ENCODE data around the gene CPPED1.

DNA sequence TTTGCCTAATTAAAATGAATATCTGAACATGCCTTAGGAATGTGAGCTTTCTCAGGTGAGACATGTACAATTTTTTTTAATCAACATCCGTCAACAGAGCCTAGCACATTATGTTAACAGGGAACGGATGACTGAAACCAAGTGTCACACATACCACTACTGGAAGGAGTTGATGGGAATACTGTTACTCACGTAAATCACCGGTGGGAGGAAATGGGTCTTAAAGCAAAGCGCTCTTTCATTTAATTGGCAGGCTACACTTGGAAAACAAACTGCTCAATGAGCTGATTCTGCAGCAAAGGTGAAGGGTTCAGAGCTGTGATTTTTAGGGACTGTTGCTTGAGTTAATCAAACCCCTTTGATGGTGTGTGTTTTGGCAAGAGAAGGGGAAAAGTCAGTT is 4.8 kb downstream of the CPPED1 start:
- TF ChIP-seq, protein P1, sequence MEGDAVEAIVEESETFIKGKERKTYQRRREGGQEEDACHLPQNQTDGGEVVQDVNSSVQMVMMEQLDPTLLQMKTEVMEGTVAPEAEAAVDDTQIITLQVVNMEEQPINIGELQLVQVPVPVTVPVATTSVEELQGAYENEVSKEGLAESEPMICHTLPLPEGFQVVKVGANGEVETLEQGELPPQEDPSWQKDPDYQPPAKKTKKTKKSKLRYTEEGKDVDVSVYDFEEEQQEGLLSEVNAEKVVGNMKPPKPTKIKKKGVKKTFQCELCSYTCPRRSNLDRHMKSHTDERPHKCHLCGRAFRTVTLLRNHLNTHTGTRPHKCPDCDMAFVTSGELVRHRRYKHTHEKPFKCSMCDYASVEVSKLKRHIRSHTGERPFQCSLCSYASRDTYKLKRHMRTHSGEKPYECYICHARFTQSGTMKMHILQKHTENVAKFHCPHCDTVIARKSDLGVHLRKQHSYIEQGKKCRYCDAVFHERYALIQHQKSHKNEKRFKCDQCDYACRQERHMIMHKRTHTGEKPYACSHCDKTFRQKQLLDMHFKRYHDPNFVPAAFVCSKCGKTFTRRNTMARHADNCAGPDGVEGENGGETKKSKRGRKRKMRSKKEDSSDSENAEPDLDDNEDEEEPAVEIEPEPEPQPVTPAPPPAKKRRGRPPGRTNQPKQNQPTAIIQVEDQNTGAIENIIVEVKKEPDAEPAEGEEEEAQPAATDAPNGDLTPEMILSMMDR (IDR thresholded peaks at IDR 0.05), result no peak
- TF ChIP-seq POLR2A (IDR thresholded peaks at IDR 0.05), result no peak
